ENCODE data around the gene LAMTOR2. TPM values are rescaled to one million over a fixed set of nuclear protein-coding genes. Genes with fewer than 3 reads are reported as not detected.

LAMTOR2 gene
- total RNA-seq = 10 to 100 TPM; 51.7 to 80.1 (median 66.9) TPM

DNA sequence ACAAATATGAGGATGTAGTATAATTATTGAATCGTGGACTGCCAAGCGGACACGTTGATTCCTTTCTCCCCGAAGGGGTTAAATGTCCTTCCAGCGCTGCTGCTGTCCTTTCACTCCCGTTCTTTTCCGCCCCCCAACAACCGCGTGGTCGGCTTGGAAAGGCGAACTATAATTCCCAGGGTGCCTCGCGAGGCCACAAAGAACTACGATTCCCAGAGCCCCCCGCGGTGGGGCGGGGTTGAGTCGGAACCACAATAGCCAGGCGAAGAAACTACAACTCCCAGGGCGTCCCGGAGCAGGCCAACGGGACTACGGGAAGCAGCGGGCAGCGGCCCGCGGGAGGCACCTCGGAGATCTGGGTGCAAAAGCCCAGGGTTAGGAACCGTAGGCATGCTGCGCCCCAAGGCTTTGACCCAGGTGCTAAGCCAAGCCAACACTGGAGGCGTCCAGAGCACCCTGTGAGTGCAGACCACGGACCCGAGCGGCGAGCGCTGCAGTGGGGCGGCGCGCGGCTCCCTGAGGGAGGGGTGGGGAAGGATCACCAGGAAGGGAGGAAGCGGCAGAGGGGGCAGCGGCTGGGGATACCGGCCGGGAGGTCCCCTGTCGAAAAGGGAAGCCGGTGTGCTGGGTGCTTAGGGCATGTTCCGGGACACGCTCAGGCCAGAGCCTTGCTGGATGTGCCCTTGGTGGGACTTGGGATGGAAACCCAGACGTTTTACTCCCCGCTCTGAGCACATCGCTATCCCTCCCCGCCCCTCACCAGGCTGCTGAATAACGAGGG lies at the start of gene LAMTOR2:
Gene LAMTOR2, plus strand, starts transcription at position 283 of the 781 bp plus-strand sequence. Its CDS starts 108 bp downstream, at position 391.
- TF ChIP-seq, protein P1, sequence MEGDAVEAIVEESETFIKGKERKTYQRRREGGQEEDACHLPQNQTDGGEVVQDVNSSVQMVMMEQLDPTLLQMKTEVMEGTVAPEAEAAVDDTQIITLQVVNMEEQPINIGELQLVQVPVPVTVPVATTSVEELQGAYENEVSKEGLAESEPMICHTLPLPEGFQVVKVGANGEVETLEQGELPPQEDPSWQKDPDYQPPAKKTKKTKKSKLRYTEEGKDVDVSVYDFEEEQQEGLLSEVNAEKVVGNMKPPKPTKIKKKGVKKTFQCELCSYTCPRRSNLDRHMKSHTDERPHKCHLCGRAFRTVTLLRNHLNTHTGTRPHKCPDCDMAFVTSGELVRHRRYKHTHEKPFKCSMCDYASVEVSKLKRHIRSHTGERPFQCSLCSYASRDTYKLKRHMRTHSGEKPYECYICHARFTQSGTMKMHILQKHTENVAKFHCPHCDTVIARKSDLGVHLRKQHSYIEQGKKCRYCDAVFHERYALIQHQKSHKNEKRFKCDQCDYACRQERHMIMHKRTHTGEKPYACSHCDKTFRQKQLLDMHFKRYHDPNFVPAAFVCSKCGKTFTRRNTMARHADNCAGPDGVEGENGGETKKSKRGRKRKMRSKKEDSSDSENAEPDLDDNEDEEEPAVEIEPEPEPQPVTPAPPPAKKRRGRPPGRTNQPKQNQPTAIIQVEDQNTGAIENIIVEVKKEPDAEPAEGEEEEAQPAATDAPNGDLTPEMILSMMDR (IDR thresholded peaks at IDR 0.05; ENCODE audit: low read depth) = no peak

DNA sequence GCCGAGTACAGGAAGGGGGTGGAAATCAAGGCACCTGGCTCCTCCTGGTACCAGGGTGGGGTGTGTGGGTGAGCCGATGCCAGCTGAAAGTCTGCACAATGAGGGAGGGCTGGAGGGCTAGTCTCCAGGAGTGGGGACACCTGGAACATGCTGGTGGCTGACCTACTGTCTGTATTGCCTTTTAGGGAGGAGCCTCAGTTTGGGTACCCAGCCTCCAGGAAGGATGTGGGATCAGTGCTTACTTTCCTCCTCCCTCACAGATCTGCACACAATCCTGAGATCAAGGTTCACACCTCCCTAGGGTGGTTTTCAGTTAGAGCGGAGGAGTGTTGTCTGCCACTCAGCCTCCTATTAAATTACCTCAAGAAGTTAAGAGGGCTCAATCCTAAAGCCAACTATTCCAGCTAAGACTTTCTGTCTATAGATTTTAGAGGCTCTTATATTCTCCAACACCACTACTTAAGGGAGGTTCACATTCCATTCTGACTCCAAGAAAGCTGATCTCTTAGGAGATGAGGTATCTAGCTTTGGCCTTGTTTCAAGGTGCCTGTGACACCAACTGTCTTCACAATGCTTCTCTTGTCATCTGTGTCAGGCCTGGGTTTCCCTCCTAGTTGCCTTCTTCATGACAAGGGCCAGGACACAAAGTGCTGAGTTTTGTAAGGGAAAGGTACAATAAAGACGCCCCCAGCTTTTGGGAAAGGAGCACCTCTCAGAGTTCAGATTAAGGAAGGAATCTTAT lies 49.6 kb upstream of the LAMTOR2 start:
- TF ChIP-seq, protein P1 (IDR thresholded peaks at IDR 0.05; ENCODE audit: low read depth) = no peak

DNA sequence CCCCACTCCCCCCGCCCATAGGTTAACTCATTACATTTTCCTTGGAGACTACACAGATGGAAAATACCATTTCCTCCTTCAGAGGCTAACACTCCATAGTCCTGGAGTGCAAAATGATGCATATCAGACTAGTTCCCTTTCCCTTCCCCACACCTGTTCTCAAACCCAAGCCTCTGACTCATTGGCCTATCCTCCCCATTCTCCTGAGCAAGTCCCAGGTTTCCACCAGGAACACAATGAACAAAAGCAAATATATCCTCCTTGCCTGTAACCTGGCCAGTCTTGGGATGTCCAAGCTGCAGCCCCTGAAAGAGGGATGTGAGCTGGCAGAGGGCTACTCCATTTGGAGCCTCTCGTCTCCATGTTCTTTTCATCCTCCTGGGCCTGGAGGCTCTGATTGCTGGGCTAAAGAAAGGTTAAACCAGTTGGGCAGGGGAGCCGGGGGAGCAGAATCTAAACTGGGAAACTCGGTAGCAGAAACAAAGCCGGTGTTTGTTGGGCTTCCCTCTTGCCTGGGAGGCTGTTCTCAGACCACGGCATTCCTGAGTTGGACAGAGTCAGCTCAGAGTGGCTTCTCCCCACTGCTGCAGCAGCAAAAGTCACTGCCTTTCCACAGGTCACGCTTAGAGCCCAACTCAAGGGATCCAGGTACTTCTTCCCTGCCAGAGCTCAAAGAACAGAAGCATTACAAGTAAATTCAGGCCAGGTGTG lies 47.8 kb upstream of the LAMTOR2 start:
- TF ChIP-seq, protein P1 (IDR thresholded peaks at IDR 0.05; ENCODE audit: low read depth) = no peak

DNA sequence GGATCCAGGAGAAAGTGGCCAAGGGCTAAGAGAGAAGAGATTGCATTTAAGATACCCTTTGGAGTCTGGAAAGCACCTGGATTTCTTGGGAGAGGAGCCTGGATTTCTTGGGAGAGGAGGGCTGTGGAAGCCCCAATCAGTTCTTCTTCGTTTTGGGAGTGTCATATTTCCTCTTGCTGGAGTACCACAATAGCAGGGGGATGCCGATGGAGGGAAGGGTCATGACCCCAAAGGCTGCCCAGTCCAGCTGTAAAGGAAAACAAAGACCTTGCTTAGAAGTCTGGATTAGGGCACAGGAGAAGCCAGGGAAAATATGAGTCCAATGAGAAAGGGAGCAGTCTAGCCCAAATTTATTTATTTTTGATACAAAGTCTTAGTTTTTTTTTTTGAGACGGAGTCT lies 45.2 kb upstream of the LAMTOR2 start:
- TF ChIP-seq, protein P1 (IDR thresholded peaks at IDR 0.05; ENCODE audit: low read depth) = no peak

DNA sequence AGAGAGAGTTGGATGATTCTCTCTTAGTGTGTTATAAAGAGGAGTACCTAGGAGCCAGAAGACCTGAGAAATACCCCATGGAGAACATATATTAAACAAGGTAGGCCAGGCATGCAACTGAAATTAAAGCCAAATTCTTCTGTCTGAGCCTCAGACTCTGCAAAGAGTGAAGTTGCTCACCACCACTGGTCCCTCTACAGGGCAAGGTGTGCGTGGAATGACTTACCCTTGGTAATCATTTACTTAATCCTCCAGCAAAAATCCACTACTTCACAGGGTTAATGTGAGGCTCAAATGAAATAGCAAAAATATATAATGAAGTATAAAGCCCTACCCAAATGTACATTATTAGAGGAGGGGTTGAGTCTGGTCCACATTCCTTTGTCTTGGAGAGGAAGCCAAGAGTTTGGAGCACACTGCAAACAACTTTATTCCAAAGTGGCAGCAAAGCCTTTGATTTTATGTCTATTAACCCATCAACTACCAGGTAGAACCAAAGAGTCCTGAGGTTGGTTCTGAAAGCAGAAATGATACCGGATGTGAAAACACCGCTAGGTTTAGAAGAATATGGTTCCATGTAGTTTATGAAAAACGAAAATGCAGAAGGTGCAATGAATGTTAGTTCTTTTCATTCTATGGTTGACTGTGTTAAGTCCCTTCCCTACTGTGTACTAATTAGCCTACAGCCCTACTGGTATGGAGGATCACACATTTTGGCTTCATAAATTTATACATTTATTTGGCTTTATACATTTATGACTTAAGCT lies 42.3 kb upstream of the LAMTOR2 start:
- TF ChIP-seq, protein P1 (IDR thresholded peaks at IDR 0.05; ENCODE audit: low read depth) = no peak

DNA sequence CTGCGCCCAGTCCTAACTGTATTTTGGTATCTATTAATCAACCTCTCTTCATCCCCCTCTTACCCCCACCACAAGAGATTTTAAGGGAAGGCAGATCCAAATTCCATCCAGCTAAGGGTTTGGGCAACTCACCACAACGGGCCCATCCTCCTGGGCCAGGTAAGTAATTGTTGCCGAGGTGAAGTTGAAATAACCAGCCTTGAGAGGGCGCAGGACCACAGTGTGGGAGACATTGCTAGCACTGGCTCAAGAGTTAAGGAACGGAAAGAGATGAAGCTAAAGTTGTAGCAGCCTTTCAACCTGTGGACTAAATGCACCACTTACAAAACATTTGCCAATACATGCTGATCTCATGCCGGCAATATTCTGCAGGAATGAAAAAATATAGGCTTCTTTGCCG lies 39.8 kb upstream of the LAMTOR2 start:
- TF ChIP-seq, protein P1 (IDR thresholded peaks at IDR 0.05; ENCODE audit: low read depth) = no peak
